Stomach smooth muscle (tissue), 2 donors: ENCODE data around the gene ARHGEF35.
"Not testable (repeated sequence)": the region's sequence is repeated elsewhere in the genome, so short reads cannot be mapped to it uniquely, and the experiment has no call there.

ENCODE experiments used
- H3K27ac ChIP-seq: one replicate; pipeline ENCODE4 v1.7.0; 2013; ENCODE audit warnings: mild to moderate bottlenecking, low read length, inconsistent platforms
- H3K27me3 ChIP-seq, 2 donors: one replicate each; pipeline ENCODE4 v1.7.0; 2013; ENCODE audit warnings: low read length in 2 of 2; ENCODE audit not compliant: insufficient read depth in 2 of 2, control insufficient read depth in 1 of 2
- H3K36me3 ChIP-seq, 2 donors: one replicate each; pipeline ENCODE4 v1.7.0; 2013; ENCODE audit warnings: low read length in 2 of 2; ENCODE audit not compliant: control insufficient read depth in 2 of 2, insufficient read depth in 2 of 2
- H3K4me1 ChIP-seq: one replicate; pipeline ENCODE4 v1.7.0; 2013; ENCODE audit warnings: low read length; ENCODE audit not compliant: control insufficient read depth, insufficient read depth
- H3K4me3 ChIP-seq, 2 donors: one replicate each; pipeline ENCODE4 v1.7.0; 2013; ENCODE audit warnings: low read length in 2 of 2
- H3K9ac ChIP-seq, 2 donors: one replicate each; pipeline ENCODE4 v1.7.0; 2013; ENCODE audit warnings: low read length in 2 of 2, mild to moderate bottlenecking in 1 of 2
- H3K9me3 ChIP-seq, 2 donors: one replicate each; pipeline ENCODE4 v1.7.0; 2013; ENCODE audit warnings: low read length in 2 of 2; ENCODE audit not compliant: control insufficient read depth in 2 of 2
- donor health status: healthy.
- donor health status: Pancreatic carcinoma.

Gene ARHGEF35

DNA sequence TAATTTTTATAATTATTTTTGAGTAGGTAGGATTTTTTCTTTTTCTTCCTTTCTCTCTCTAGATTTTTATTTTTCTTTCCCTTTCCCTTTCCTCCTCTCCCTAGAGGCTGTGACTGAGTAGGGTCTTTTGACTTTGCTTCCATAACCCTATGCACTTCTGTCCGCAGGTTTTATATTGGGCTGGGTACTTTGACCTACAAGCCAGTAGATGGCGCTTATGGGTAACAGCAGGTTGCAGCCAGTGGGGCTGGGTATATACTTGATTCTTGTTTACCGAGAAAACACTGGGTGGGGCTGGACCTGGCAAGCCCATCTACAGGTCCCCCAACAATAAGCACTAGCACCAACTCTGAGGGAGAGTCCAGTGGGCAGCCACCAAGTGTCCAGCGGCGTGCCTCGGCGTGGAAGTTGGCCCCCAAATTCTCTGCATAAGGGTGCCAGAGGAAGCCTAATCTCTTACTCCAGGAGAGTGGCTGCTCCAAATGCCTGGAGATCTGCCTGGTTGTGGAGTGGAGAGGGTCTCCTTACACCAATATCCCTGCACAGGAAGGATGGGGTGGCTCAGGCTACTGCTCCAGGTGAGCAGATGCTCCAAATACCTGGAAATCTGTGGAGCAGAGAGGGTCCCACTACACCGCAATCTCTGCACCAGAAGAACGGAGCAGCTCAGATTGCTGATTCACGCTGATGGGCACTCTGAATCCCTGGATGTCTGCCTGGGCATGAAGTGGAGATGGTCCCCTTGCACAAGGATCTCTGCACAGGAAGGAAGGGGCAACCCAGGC, 17.1 kb downstream of the ARHGEF35 start:
- H3K27me3 ChIP-seq, H3K27ac ChIP-seq, H3K36me3 ChIP-seq, H3K9me3 ChIP-seq, H3K4me3 ChIP-seq, H3K9ac ChIP-seq, H3K4me1 ChIP-seq: not testable (repeated sequence)

DNA sequence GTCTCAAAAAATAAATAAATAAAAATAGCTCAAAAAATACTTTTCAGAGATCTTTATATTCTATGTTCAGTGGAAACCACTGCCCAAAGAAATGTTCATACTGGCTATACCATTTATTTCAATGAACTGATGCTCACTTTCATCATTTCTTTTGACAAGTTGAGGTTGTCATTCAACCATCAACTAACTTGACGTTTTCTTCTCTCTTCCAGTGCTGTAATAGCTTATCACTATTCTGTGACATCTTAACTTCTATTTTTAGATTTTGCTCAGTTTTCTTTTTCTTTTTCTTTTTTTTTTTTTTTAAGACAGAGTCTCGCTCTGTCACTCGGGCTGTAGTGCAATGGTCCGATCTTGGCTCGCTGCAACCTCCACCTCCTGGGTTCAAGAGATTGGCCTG, 21.0 kb downstream of the ARHGEF35 start:
- Histone ChIP-seq H3K9ac (no peak overlapping the region), H3K4me3 (no peak overlapping the region), H3K36me3 (no peaks in the 10 kb centered on the region), H3K27ac (no peak overlapping the region), H3K27me3 (no peaks in the 10 kb centered on the region), H3K9me3 (no peaks in the 10 kb centered on the region), H3K4me1 (no peaks in the 10 kb centered on the region)

DNA sequence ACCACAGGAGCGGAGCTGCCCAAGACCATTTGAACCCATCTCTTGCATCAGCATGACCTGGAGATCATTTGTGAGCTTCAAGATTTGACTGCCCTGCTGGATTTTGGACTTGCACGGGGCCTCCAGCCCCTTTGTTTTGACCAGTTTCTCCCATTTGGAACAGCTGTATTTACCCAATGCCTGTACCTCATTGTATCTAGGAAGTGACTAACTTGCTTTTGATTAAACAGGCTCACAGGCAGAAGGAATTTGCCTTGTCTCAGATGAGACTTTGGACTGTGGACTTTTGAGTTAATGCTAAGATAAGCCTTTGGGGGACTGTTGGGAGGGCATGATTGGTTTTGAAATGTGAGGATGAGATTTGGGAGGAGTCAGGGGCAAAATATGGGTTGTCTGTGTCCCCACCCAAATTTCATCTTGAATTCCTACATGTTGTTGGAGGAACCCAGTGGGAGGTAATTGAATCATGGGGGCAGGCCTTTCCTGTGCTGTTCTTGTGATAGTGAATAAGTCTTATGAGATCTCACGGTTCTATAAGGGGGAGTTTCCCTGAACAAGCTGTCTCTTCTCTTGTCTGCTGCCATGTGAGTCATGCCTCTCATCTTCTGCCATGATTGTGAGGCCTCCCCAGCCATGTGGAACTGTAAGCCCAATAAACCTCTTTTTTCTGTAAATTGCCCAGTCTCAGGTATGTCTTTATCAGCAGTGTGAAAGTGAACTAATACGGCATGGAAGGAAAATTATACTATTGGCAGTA, 23.9 kb downstream of the ARHGEF35 start:
- not testable (repeated sequence) for H3K27me3 ChIP-seq, H3K4me1 ChIP-seq, H3K9me3 ChIP-seq, H3K9ac ChIP-seq, H3K4me3 ChIP-seq, H3K36me3 ChIP-seq, H3K27ac ChIP-seq

DNA sequence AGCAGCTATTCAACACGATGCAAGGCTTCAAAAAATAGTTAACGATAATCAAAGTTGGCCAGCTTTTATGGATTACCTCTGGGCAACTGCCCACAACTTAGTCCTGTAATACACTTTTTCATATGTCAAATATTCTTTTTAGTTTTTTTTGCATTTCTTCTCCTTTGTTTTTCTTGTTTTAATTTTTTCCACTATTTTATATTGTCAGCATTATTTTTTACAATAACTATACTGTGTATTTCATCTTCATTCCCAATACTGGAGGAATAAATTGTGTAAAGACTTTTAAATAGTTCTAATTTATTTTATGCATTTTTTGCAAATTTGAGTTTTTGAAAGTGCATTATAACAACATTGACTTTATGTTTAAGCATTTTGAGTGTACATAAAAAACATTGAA, 30.8 kb downstream of the ARHGEF35 start:
- Histone ChIP-seq H3K36me3 (no peaks in the 10 kb centered on the region), H3K4me3 (no peak overlapping the region), H3K9me3 (no peaks in the 10 kb centered on the region), H3K27me3 (no peaks in the 10 kb centered on the region), H3K27ac (no peak overlapping the region), H3K9ac (no peak overlapping the region), H3K4me1 (no peaks in the 10 kb centered on the region)

DNA sequence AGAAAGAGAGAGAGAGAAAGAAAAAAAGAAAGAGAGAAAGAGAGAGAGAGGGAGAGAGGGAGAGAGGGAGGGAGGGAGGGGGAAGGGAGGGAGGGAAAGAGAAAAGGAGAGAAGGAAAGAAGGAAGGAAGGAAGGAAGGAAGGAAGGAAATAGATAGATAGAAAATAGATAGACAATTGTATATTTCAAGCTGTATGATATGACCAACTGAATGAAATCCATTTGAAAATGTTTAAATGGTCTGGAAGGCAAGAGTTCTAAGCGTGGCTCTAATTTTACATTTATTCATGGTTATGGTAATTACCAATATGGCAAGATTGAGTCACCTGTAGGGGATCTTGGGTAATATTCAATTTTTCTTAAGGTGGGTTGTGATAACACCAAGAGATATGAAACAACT, 36.8 kb downstream of the ARHGEF35 start:
- Histone ChIP-seq H3K4me3 (no peak overlapping the region), H3K27ac (no peak overlapping the region), H3K4me1 (no peaks in the 10 kb centered on the region), H3K27me3 (no peaks in the 10 kb centered on the region), H3K36me3 (no peaks in the 10 kb centered on the region), H3K9me3 (no peaks in the 10 kb centered on the region), H3K9ac (no peak overlapping the region)

DNA sequence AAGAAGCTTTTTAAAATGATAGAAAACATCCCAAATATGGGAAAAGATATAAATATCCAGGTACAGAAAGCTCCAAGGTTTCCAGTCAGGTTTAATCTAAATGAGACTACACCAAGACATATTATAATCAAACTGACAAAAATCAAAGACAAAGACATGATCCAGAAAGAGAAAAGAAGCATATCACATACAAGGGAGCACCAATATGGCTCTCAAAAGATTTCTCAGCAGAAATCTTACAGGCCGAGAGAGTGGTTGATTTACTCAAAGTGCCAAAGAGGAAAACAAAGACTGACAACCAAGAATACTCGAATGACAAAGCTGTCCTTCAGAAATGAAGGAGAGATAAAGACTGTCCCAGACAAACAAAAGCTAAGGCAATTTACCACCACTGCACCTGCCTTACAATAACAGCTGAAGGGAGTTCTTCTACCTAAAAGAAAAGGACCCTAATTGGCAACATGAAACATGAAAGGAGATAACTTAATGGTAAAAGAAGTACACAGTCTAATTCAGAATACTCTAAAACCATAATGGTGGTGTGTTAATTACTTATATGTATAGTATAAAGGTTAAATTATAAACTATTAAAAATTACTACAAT, 47.3 kb downstream of the ARHGEF35 start:
- H3K9me3 ChIP-seq = peaks cover 6 to 9% of the 10 kb centered on the region in 2 donors
- H3K27me3 ChIP-seq = no peaks in the 10 kb centered on the region
- no peaks in the 10 kb centered on the region for H3K36me3 ChIP-seq
- H3K4me1 ChIP-seq = no peaks in the 10 kb centered on the region
- H3K9ac ChIP-seq = no peak overlapping the region
- H3K4me3 ChIP-seq = no peak overlapping the region
- no peak overlapping the region for H3K27ac ChIP-seq

DNA sequence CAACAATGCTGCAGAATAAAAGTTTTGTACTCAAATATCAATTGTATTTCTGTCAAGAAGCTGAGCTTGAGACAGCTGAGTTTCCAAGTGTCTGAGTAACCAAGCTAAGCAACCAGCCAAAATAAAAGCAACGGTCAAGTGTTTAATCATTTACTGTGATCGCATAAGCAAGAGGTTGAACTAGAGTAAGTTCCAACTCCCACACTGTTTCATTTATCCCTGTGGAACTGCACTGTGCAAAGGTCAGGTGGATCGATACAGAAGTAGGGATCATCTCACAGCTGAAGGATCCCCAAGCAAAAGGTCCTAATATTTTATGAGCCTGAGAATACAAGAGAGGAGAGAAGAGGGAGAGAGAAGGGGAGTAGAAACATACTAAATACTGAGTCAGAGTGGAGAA, 51.2 kb downstream of the ARHGEF35 start:
- H3K36me3 ChIP-seq = no peaks in the 10 kb centered on the region
- H3K4me3 ChIP-seq = no peak overlapping the region
- H3K27ac ChIP-seq = no peak overlapping the region
- H3K9me3 ChIP-seq = peaks cover 6 to 9% of the 10 kb centered on the region in 2 donors
- H3K9ac ChIP-seq = no peak overlapping the region
- H3K4me1 ChIP-seq = no peaks in the 10 kb centered on the region
- H3K27me3 ChIP-seq = no peaks in the 10 kb centered on the region

DNA sequence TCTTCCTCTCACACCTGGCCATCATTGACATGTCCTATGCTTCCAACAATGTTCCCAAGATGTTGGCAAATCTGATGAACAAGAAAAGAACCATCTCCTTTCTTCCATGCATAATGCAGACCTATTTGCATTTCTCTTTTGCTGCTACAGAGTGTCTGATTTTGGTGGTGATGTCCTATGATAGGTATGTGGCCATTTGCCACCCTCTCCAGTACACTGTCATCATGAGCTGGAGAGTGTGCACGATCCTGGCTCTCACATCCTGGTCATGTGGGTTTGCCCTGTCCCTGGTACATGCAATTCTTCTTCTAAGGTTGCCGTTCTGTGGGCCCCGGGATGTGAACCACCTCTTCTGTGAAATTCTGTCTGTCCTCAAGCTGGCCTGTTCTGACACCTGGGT, 53.4 kb downstream of the ARHGEF35 start:
- no peak overlapping the region for H3K4me3 ChIP-seq
- H3K9me3 ChIP-seq = peaks cover 2 to 5% of the 10 kb centered on the region in 2 donors
- no peak overlapping the region for H3K9ac ChIP-seq
- H3K27ac ChIP-seq = no peak overlapping the region
- H3K36me3 ChIP-seq = no peaks in the 10 kb centered on the region
- no peaks in the 10 kb centered on the region for H3K27me3 ChIP-seq
- no peaks in the 10 kb centered on the region for H3K4me1 ChIP-seq

DNA sequence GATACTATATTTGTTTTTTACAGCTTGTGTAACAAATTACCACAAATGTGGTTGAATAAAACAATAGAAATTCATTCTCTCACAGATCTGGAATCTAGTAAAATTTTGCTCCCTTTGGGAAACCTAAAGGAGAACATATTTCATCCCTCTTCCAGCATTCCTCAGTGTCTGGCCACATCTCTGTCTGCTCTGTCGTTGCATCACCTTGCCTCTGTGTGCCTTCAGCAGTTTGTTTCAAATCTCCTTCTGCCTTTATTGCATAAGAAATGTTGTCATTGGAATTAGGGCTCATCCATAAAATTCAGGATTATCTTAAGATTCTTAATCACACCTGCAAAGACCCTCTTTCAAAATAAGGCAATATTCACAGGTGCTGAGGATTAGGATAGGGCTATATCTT, 58.1 kb downstream of the ARHGEF35 start:
- Histone ChIP-seq H3K36me3 (no peaks in the 10 kb centered on the region), H3K4me1 (no peaks in the 10 kb centered on the region), H3K9ac (no peak overlapping the region), H3K4me3 (no peak overlapping the region), H3K27ac (no peak overlapping the region), H3K27me3 (no peaks in the 10 kb centered on the region), H3K9me3 (no peaks in the 10 kb centered on the region)
